ENCODE results near the gene MED25.

DNA sequence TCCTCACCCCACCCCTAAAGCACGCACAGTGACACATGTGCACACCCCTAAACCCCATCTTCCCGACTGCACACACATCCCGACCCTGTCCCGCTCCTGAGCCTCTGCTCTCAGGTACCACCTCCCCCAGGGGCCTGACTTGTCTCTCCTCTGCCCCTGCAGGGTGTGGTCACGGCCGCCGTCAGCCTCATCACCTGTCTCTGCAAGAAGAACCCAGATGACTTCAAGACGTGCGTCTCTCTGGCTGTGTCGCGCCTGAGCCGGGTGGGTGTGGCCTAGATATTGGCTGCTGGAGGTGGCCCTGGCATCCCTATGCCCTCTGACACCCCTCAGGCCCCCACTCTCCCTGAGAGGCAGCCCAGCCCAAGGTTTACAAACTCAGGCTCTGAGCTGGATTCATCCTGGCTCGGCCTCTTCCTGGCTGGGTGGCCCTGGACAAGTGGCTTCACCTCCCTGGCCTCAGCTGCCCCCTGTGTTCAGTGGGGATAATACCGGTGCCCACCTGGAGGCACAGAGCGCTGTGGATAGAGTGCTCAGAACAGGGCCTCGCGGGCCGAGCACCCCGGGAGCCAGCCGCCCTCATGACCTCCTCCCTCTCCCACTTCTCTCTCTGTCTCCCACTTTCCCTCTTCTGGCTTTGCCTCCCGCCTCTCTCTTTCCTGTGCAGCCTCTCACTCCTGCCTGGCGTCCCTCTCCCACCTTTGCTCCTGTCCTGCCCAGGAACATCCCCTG lies 25.1 kb upstream of the MED25 start:
- TF ChIP-seq TEAD4 (CRISPR knock-in tag; IDR thresholded peaks at IDR 0.05) (no peak), CTCF (IDR thresholded peaks at IDR 0.05) (no peak), E2F1 (CRISPR knock-in tag; IDR thresholded peaks at IDR 0.05) (no peak), NR1H2 (CRISPR knock-in tag; IDR thresholded peaks at IDR 0.05) (no peak), ZNF121 (CRISPR knock-in tag; IDR thresholded peaks at IDR 0.05) (no peak), EMX1 (CRISPR knock-in tag; IDR thresholded peaks at IDR 0.05) (no peak), E2F4 (CRISPR knock-in tag; IDR thresholded peaks at IDR 0.05; ENCODE audit: borderline replicate concordance, low read depth) (no peak)

Data from WTC11 (cell line).